C1 segment of cervical spinal cord (tissue), 14 donors: ENCODE results near the gene FKBP5.
A peak's percentile ranks its signal among the peaks of the same experiment; 100 is the strongest.
"Not testable (repeated sequence)": the region's sequence is repeated elsewhere in the genome, so short reads cannot be mapped to it uniquely, and the experiment has no call there.

Source experiments
- DNase-seq, 14 donors: peaks; one replicate each; lab custom pipeline; 2025; lab: John Stamatoyannopoulos, UW

Gene FKBP5

DNA sequence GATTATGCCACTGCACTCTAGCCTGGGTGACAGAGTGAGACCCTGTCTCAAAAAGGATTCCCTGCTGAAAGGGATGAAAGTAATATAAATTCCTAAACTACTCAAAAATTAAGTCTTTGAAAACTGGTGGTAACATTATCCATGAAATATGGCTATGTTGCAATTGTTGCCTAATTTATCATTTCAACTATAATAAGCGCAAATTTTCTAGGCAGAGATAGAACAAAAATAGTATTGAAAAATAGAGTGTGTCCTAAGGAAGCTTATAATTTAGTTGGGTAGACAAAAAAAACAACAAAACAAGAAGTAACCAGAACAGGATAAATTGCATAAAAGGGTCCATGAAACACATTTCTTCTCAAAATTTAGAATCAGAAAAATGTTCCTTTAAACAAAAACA, 68.0 kb downstream of the FKBP5 start:
- DNase-seq = no peak

- DNase-seq = no peak
Measured at GRCh38 chr6:35613762-35614161, 75.0 kb downstream of the FKBP5 start.

- no peak for DNase-seq
Measured at GRCh38 chr6:35611240-35611639, 77.5 kb downstream of the FKBP5 start.

- DNase-seq = no peak
Measured at GRCh38 chr6:35610830-35611229, 77.9 kb downstream of the FKBP5 start.

- DNase-seq = no peak
Measured at GRCh38 chr6:35609588-35609987, 79.1 kb downstream of the FKBP5 start.

GRCh38 chr6:35607517-35608233, 81.0 kb downstream of the FKBP5 start:
- DNase-seq = no peak

DNA sequence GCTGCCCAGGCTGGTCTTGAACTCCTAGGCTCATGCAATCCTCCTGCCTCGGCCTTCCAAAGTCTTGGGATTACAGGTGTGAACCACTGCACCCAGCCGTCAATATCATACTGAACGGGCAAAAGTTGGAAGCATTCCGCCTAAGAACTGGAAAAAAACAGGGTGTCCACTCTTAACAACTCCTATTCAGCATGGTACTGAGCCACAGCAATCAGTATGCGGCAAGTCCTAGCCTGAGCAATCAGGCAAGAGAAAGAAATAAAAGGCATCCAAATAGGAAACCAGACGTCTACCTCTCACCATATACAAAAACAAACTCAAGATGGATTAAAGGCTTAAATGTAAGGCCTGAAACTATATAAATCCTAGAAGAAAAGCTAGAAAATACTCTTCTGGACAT, 83.1 kb downstream of the FKBP5 start:
- no peak for DNase-seq

GRCh38 chr6:35603326-35604202, 85.2 kb downstream of the FKBP5 start:
- no peak for DNase-seq

DNA sequence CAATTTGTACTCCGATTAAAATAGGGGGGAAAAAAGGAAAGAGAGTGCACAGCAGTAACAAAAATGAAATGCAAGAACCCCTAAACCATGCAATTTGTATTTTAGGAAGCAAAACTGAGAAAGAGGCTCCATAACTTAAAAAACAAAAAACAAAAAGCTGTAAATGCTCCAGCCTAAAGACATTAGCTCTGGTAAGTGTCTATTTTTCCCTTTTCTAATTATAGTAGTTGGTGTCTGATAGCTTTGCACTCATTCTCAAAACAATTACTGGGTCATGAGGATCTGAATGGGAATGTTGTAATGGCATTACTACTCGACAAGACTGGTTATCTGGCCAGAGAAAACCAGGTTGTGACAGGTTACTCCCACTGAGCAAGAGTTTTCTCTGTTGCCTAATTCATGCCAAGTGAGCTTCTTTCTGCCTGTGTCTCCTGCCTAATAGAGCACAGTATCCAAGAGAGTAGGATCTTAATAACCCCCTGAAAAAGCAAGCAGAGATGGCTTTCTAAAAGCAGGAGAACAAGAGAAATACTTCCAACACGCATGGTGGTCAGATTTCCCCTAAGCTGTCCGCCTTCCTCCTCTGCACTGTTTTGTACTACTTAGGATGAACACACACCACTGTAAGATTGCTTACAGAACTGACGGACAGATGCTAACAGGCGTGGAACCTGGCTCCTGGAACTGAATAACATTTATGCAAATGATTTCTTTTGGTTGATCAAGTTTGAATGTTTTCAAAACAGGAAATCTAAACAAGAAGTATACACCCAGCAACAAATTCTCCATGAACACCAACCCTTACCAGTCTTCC, 86.4 kb downstream of the FKBP5 start:
- DNase-seq = peak in 5 of 14 donors; percentile 4 to 37 (median 8)

DNA sequence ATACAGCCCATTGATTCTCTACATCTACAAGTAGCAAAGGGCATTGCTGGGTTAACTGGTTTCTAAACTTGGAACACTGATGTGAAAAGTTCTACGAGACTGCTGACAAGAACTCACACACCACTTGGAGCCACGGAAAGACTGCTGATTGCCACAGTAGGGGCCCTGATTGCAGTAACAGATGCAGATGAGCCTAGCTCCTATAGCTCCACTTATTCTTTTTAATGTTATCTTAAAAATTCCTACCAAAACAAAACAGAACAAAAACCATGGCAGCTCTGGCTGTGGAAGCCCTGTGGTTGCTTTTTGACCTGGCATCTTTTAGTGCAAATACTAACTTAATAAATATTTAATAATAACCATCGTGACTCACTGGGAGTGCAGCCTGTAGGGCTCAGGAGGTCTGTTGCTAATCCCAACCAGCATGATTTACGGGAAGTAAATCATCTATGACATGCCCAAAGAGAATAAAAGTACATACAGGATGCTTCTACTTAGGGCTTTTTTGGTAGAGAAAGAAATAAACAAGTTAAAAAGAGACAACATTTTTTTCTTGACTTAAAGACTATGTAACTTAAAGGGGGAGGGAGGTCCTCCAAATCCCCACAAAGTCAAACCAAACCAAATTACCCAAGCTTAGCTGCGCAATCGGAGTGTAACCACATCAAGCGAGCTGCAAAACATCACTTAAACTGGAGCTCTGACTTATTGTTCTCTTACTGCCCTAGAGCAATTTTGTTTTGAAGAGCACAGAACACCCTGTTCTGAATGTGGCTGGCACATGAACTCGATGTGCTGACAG, 87.2 kb downstream of the FKBP5 start:
- DNase-seq = peak in 9 of 14 donors; percentile 7 to 53 (median 27)

- no peak for DNase-seq
Measured at GRCh38 chr6:35600659-35601125, 88.0 kb downstream of the FKBP5 start.

GRCh38 chr6:35599761-35600658, 88.7 kb downstream of the FKBP5 start:
- DNase-seq = no peak

DNA sequence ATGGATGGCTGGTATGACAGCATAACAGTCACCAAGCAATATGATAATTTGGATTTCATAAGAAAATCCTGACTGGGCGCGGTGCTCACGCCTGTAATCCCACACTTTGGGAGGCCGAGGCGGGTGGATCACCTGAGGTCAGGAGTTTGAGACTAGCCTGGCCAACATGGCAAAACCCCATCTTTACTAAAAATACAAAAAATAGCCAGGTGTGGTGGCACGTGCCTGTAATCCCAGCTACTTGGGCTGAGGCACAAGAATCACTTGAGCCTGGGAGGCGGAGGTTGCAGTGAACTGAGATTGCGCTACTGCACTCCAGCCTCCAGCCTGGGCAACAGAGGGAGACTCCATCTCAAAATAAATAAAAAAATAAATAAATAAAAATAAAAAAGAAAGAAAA, 90.1 kb downstream of the FKBP5 start:
- DNase-seq = not testable (repeated sequence)

DNA sequence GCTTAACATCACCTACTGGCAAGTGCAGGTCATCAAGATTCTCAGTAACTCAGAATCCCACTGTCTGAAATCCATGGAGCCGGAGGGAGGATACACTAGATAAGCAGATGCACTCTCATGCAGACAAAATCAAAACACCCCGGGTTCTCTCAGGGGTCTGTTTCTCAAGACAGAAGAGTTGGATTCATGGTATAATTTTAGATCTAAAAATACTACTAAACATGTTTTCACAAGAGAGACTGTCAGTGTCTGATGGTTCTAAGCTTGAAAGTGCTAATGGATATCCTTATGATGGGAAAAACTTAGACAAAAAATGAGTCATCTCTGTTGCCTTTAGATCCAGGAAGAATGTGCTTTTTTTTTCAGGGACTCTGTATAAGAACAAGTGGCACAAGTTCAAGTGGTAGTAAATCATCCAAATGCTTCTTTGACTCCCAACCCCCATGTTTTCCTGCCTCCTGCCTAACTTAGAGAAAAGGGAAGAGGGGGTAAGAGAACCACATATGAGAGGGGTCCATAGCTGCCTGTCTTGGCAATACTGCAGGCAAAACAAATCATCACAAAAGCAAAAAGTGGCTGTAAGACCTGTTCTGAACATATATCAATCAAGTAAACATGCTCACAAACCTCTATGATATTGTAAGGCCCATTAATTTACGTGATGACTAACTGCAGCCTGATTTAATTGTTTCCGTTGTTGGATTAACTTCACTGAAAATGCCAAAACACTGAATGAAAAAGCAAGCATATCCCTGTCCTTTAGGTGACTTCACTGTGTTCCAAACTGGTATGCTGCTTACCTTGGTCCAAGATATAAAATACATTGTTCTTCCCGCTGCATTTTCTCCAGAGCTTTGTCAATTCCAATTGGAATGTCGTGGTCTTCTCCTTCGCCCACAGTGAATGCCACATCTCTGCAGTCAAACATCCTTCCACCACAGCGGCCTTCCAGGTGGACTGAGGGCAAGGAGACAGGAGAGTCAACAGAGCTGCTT, 92.0 kb downstream of the FKBP5 start:
- DNase-seq = no peak

GRCh38 chr6:35594503-35595186, 94.1 kb downstream of the FKBP5 start:
- no peak for DNase-seq

DNA sequence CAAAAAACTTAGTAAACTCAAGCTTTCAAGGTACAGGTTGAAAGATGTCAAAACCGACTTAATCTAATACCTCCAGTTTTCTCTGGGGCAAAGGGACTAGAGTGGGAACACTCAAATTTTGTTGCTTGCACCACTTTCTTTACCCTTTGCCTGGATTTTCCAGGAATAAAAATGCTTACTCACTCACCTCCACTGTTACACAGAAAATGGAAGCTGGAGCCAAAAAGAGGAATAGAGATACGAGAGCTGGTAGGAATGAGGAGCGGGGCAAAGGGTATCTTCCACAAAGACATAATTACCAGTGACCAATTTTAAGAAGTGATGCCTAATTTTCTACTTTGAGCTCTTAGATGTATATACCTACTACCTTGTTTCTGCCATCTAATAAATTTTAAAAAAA, 96.5 kb downstream of the FKBP5 start:
- no peak for DNase-seq

DNA sequence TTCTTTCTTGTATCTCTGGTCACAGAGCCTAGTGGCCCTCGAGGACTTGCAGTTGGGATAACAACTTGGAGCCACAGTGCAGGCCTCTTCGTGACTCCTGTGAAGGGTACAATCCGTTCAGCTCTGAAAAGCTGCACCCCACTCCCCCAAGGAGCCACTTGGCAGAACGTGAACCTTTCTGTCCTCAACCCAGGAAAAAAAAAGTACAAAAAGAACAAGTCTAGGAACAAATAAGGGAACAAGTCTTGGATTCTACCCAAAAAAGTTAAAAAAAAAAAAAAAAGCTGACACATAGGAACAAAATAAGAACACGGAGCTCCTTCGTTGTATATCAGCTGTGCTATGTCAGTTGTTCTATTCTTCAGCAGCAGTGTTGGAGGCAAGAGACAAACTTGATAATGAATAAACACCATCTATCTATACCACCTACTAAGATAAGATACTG, 98.1 kb downstream of the FKBP5 start:
- DNase-seq = peak in 4 of 14 donors; percentile 13 to 39 (median 26)

DNA sequence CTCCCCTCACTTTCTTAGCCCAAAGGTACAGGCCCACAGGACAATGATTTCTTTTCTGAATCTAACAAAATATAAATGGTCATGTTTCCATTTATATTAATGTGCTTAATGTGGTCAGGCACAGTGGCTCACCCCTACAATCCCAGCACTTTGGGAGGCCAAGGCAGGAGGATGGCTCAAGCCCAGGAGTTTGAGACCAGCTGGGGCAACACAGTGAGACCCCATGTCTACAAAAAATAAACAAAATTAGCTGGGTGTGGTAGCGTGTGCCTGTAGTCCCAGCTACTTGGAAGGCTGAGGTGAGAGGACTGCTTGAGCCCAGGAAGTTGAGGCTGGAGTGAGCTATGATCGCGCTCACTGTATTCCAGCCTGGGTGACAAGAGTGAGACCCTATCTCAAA, 98.8 kb downstream of the FKBP5 start:
- no peak for DNase-seq
